Retina (tissue), 1 donor: Measurements from ENCODE around the gene MKRN3.

Source experiments
- DNase-seq: peaks from one replicate; pipeline ENCODE4 v3.0.0-alpha.2; 2016

The MKRN3 gene

GRCh38 chr15:23565395-23566070 lies at the start of gene MKRN3:
Gene MKRN3 (plus strand): TSS chr15:23565674. CDS start chr15:23565783, 109 bp downstream.
- DNase-seq, result peak; percentile 89

GRCh38 chr15:23516866-23517265 lies 48.6 kb upstream of the MKRN3 start:
- no peak for DNase-seq

DNA sequence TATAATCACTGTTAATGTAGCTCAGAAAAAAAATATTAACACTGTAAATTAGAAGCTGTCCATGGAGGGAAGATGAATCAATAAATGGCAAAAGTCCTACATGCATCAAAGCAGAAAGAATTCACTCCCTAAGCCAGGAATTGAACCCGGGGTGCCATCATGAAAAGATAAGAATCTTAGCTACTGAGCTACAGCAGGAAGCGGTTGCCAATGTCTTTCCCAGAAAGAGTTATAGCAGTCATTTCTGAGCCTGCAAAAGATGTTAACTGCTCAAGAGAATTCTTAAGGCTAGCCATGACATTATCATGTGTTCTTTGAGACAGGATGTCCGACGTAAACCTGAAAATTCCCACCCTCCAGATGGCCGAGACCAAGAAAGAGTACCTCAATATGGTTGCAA lies 47.4 kb upstream of the MKRN3 start:
- no peak for DNase-seq

GRCh38 chr15:23524816-23525215 lies 40.7 kb upstream of the MKRN3 start:
- no peak for DNase-seq

- no peak for DNase-seq
Measured at GRCh38 chr15:23529891-23530290, 35.6 kb upstream of the MKRN3 start.

- DNase-seq, result no peak
Measured at GRCh38 chr15:23532024-23532423, 33.5 kb upstream of the MKRN3 start.

- no peak for DNase-seq
Measured at GRCh38 chr15:23536659-23537058, 28.8 kb upstream of the MKRN3 start.

DNA sequence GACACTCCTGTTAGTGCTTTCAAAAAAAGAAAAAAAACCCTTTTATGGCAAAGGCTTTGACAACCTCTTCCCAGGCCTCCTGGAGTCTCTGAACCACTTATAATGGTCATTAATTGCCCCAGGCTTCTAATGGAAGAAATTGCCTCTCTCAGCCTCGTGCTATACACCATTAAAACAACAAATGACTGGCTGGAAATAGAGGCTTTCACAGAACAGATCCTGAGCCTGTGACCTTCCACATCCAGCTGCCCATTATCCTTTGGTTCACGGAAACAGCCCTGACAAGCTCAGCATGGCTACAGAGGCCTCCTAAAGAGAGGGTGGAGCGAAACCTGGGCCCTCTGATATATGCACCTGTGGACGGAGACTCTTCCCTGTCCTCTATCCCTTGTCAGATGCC lies 26.8 kb upstream of the MKRN3 start:
- no peak for DNase-seq

DNA sequence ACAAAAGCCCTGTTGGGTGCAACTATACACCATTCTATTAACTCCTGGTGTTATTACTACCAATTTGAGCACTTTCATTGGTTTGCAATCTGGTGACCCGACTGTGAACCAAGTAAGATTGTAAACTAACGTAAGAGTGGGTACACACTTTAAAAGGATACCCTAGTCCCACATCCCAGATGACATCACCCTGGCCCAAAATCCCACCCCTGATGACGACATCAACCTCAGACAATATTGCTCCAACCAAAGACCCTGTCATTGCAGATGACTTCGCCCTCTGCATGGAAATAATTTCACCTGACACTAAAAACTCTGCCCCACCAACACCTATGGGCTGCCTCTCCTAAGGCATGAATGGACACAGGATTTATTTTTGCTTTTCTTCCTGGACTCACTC lies 25.6 kb upstream of the MKRN3 start:
- DNase-seq, result no peak

GRCh38 chr15:23546158-23546557 lies 19.3 kb upstream of the MKRN3 start:
- no peak for DNase-seq

DNA sequence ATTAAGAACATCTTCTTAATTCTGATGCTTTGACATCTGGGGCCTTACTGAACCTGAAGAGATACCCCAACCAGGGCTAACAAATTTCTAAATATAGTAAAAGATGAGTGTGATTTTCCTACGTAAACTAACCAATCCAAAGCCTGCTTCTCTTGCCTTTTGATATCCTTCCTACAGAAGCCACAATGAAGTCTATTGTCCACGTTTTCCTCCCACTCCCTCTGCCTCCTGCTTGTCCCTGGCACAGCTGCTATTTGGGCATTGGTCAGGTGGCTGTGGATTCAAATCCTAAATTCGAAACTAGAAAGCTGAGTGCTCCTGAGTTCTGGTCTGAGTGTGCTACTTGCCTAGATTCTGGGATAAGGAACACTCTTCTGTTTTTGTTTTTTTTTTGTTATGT lies 17.4 kb upstream of the MKRN3 start:
- no peak for DNase-seq

DNA sequence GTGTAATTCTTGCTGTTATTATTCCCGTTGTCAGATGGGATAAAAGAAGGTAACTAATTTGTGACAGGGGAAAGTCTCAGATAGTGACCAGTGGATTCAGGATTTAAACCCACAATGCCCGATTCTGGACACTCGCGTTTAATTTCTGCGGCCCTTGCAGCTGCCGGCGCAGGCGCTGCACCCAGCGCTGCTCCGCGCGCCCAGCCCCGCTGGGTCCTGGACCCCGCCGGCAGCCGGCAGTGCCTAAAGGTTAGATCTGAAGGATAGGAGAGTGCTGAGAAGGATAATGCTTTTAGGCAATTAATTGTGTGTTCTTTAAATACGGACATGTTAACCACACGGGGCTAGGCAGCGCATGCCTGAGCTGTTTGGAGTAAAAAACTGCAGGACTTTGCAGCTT lies 3.6 kb upstream of the MKRN3 start:
- DNase-seq, result peak; percentile 44

GRCh38 chr15:23564821-23565394 lies 566 bp upstream of the MKRN3 start:
- peak; percentile 71 for DNase-seq

- DNase-seq, result no peak
Measured at GRCh38 chr15:23566071-23566554, 639 bp downstream of the MKRN3 start.

DNA sequence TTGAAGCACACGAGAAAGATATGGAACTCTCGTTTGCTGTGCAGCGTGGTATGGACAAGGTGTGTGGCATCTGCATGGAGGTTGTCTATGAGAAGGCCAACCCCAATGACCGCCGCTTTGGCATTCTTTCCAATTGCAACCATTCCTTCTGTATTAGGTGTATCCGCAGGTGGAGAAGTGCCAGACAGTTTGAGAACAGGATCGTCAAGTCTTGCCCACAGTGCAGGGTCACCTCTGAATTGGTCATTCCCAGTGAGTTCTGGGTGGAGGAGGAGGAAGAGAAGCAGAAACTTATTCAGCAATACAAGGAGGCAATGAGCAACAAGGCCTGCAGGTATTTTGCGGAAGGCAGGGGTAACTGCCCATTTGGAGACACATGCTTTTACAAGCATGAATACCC lies 1.2 kb downstream of the MKRN3 start:
- DNase-seq, result no peak

DNA sequence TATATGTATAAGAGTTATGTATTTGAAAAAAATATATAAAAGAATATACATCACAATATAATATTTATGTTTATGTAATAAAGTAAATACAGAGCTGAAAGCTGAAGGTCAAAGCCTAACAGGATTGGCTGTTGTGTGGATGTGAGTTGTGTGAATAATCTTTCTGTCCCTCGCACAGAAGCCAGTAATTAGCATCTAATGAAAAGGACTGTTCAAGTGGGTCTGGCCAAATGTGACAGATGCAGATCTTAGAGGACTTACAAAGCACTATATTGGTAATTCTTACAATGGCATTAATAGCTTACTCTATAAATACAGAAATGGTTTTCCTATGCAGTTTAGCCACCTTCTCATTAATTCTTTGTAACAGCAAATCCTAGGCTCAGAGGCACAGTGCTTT lies 2.4 kb downstream of the MKRN3 start:
- no peak for DNase-seq

GRCh38 chr15:23569151-23569925 lies 3.9 kb downstream of the MKRN3 start:
- no peak for DNase-seq

GRCh38 chr15:23570486-23570885 lies 5.0 kb downstream of the MKRN3 start:
- peak; percentile 38 for DNase-seq

DNA sequence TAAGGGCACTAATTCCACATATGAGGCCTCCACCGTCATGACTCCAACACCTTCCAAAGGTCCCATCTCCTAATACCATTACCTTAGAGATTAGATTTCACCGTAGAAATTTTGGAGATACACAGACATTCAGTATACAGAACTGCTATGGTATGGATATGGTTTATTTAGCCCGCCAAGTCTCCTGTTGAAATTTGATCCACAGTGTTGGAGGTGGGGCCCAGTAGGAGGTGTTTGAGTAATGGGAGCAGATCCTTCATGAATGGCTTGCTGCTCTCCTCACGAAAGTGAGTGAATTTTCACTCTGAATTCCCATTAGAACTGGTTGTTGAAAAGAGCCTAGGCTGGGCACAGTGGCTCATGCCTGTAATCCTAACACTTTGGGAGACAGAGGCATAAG lies 7.4 kb downstream of the MKRN3 start:
- no peak for DNase-seq

GRCh38 chr15:23574742-23575141 lies 9.3 kb downstream of the MKRN3 start:
- DNase-seq, result no peak

DNA sequence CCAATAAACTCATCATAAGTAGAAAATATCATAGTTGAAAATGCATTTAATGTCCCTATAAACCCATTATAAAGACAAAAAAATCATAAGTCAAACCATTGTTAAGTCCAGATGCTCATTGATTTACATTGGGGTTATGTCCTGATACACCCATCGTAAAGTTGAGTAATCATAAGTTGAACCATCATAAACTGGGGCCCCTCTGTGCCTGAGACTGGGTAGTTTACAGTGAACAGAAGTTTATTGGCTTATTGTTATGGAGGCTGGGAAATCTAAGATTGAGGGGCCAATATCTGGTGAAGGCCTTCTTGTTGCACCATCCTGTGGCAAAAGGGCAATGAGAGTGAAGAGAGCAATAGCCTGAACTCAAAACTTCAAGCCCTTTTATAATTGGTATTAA lies 10.6 kb downstream of the MKRN3 start:
- no peak for DNase-seq

DNA sequence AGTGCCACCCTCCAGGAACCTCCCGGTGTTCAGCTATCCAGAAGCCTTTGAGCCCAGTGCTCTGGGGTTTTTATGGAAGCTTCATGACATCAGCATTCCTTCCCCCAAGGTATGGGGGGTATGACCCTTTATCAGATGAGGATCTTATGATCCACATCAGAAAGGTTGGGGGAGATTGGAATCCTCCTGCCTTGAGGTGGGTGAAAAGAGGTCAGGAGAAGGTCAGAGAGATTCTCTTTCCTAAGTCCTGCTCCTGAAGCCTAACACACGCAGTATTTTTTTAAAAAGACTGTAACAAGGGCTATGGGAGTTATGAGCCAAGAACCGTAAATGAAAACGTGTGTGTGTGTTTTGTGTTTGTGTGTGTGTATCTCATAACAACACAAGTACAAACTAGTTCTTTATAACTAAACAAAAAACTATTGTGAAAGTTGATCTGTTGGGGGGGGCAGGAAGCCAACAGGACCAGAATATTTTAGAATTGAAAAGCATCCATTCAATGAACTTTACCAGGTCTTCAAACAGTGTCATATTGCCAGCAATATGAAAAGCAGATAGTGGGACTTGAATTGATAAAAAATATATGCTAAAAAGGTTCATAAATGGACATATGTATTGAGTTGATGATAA lies 13.2 kb downstream of the MKRN3 start:
- no peak for DNase-seq

DNA sequence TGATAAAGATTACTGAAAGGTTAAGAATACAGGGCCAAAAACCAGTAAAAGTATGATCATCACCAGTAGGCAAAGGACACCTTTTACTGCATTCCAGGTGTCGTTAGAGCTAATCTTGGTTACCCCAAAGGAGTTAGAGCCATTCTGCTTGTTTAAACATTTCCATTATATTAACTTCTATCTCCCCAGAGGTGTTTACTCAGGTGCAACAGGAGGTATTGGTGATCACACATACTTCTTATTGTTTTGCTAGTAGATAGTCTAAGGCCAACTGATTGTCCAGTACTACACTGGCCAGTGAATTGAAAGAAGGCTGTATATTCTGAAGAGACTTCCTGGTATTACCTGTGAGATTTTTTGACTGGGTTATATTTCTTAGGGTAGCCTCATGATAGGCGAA lies 22.8 kb downstream of the MKRN3 start:
- no peak for DNase-seq

GRCh38 chr15:23589012-23589411 lies 23.5 kb downstream of the MKRN3 start:
- DNase-seq, result no peak
